Choroid plexus epithelial cell (primary cell): ENCODE results near the gene GRIA1.

Experiments used
- DNase-seq: peaks from one replicate; pipeline ENCODE4 v3.0.0-alpha.2; 2010; ENCODE audit warnings: low read depth
- H3K4me3 ChIP-seq: 2 replicates; pipeline ENCODE4 v1.5.1; 2011; ENCODE audit warnings: low read depth, mild to moderate bottlenecking, control low read depth, low read length, moderate library complexity
- TF ChIP-seq, protein P1 (sequence below): conservative IDR thresholded peaks from 2 replicates; pipeline ENCODE4 v1.5.1; 2011; ENCODE audit warnings: low read depth, mild to moderate bottlenecking, control low read depth, inconsistent platforms, low read length, moderate library complexity

Gene GRIA1

GRCh38 chr5:153658606-153659005, 168.1 kb downstream of the GRIA1 start:
- TF ChIP-seq, protein P1, sequence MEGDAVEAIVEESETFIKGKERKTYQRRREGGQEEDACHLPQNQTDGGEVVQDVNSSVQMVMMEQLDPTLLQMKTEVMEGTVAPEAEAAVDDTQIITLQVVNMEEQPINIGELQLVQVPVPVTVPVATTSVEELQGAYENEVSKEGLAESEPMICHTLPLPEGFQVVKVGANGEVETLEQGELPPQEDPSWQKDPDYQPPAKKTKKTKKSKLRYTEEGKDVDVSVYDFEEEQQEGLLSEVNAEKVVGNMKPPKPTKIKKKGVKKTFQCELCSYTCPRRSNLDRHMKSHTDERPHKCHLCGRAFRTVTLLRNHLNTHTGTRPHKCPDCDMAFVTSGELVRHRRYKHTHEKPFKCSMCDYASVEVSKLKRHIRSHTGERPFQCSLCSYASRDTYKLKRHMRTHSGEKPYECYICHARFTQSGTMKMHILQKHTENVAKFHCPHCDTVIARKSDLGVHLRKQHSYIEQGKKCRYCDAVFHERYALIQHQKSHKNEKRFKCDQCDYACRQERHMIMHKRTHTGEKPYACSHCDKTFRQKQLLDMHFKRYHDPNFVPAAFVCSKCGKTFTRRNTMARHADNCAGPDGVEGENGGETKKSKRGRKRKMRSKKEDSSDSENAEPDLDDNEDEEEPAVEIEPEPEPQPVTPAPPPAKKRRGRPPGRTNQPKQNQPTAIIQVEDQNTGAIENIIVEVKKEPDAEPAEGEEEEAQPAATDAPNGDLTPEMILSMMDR, result no peak
- peak; percentile 45 for DNase-seq
- no peak overlapping the region for H3K4me3 ChIP-seq

- TF ChIP-seq, protein P1, result no peak
- no peak overlapping the region for H3K4me3 ChIP-seq
- DNase-seq, result peak; percentile 86
These were observed 168.7 kb downstream of the GRIA1 start for GRCh38 chr5:153659039-153659736.

DNA sequence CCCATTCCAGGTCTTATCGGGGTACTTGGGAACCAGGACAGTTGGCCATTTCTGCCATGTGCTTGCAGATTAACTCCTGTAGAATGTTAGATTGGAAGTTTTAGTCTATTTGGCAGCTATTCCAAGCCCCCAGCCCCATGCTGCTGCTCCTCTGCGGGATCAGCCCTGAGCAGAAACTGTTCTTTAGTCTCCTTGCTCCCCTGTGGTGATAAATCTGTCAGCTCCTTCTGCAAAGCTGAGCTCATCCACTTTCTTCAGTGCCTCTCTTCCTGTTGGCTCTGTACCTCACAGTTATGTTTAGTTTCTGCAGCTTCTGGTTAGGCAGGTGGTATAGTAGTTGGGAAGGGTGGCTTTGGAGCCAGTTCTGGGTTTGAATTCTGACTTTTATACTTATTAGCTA, 170.4 kb downstream of the GRIA1 start:
- TF ChIP-seq, protein P1, result no peak
- peak; percentile 72 for DNase-seq
- H3K4me3 ChIP-seq, result no peak overlapping the region

DNA sequence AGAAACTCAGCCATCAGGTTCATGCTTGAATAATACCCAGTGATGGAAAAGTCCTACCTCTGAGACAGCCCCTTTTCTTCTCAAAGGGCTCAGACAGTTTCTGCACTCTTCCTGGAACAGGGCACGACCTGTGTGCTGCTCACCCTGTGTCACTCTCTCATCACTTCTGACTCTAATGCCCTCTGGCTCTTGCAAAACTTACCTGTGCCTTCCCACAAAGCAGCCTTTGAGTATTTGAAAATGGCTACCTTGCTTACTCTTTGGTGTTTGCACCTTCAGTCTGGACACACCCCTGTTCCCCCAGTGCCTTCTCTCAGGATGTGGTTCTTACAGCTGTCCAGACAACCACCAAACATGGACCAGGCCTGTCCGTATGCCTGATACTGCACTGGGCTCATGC, 171.4 kb downstream of the GRIA1 start:
- no peak for DNase-seq
- TF ChIP-seq, protein P1, result no peak
- no peak overlapping the region for H3K4me3 ChIP-seq

GRCh38 chr5:153670101-153670500, 179.6 kb downstream of the GRIA1 start:
- DNase-seq, result no peak
- H3K4me3 ChIP-seq, result no peak overlapping the region
- TF ChIP-seq, protein P1, result no peak

DNA sequence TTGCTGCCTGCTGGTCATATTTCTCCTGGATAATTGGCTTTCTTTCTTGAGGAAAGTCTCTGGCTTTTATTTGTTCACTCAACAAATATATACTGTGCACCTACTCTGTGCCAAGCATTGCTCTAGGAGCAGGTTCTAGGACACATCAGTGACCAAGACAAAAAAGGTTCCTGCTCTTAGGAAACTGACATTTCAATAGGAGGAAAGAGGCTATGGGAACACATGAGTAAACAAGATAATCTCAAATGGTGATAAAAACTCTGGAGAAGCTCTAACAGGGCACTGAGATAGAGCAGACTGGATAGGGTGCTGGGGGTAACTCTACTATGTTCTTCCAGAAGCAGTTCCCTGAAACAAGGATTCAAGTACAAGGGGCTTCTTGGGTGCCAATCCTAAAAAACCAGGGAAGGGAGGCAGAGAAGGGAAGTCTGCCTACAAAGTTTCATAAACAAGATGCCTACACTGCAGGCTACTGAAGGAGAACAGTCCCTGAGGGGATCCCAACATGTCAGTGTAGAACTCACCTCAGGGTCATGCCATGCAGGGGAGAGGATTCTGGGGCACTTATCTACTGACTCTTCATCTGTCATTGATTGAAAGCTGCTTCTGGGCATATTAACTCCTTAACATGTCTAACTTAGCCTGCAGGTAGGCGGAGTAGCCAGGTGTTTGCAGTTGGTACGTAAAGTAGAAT, 181.3 kb downstream of the GRIA1 start:
- H3K4me3 ChIP-seq, result no peak overlapping the region
- TF ChIP-seq, protein P1, result no peak
- no peak for DNase-seq
